DND-41 (cell line): ENCODE results near the gene TMEM107.

Experiments
- EZH2 ChIP-seq: IDR thresholded peaks from 3 replicates; pipeline ENCODE4 v1.6.1; 2012; ENCODE audit warnings: borderline replicate concordance, low read depth, mild to moderate bottlenecking, moderate library complexity, low read length, inconsistent platforms; ENCODE audit not compliant: severe bottlenecking
- TF ChIP-seq, protein P1 (sequence below): IDR thresholded peaks from 2 replicates; pipeline ENCODE4 v1.5.1; 2012; ENCODE audit warnings: borderline replicate concordance, low read length, moderate library complexity, mild to moderate bottlenecking; ENCODE audit not compliant: poor library complexity, severe bottlenecking; ENCODE audit errors: extremely low read depth

GRCh38 chr17:8122924-8123694, 53.1 kb downstream of the TMEM107 start:
- peak; percentile 93 for TF ChIP-seq EZH2
- TF ChIP-seq, protein P1, sequence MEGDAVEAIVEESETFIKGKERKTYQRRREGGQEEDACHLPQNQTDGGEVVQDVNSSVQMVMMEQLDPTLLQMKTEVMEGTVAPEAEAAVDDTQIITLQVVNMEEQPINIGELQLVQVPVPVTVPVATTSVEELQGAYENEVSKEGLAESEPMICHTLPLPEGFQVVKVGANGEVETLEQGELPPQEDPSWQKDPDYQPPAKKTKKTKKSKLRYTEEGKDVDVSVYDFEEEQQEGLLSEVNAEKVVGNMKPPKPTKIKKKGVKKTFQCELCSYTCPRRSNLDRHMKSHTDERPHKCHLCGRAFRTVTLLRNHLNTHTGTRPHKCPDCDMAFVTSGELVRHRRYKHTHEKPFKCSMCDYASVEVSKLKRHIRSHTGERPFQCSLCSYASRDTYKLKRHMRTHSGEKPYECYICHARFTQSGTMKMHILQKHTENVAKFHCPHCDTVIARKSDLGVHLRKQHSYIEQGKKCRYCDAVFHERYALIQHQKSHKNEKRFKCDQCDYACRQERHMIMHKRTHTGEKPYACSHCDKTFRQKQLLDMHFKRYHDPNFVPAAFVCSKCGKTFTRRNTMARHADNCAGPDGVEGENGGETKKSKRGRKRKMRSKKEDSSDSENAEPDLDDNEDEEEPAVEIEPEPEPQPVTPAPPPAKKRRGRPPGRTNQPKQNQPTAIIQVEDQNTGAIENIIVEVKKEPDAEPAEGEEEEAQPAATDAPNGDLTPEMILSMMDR: no peak
